Inflammatory macrophage (primary cell): ENCODE measurements around the gene SYCE3.
A peak's percentile ranks its signal among the peaks of the same experiment; 100 is the strongest.

ENCODE experiments used
- DNase-seq, 2 donors: peaks; one replicate each; pipeline ENCODE4 v3.0.0-alpha.2; 2020 to 2022

The SYCE3 gene

DNA sequence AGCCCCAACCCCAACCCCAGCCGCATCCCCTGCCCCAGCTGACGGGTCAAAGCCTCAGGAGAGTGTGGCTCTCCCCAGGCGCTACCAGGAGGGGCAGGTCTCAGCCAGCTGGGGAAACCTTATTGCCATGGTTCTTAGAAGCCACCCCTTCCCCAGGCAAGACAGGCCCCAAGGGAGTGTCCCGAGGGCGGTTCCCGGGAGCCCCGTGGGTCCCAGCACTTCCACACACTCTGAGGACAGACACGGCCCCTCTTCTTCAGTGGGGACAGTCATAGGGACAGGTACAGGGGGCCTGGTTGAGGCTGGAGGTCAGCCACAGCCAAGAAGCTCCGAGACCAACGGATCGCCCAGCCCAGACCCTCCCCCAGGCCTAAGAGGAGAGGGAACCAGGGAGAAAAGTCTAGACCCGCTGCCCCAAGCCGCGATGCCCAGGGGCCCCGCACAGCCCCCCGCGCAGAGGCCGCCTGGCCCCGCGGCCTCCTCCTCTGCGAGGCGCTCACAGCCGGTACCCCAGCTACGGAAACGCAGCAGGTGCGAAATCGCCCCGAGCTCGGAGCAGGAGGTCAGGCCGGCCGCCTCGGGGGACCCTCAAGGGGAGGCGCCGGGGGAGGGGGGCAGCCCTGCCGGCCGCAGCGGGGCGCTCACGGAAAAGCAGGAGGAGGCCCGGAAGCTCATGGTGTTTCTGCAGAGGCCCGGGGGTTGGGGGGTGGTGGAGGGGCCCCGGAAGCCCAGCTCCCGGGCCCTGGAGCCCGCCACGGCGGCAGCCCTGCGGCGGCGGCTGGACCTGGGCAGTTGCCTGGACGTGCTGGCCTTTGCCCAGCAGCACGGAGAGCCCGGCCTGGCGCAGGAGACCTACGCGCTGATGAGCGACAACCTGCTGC is 14.4 kb downstream of the SYCE3 start:
- DNase-seq, result no peak

DNA sequence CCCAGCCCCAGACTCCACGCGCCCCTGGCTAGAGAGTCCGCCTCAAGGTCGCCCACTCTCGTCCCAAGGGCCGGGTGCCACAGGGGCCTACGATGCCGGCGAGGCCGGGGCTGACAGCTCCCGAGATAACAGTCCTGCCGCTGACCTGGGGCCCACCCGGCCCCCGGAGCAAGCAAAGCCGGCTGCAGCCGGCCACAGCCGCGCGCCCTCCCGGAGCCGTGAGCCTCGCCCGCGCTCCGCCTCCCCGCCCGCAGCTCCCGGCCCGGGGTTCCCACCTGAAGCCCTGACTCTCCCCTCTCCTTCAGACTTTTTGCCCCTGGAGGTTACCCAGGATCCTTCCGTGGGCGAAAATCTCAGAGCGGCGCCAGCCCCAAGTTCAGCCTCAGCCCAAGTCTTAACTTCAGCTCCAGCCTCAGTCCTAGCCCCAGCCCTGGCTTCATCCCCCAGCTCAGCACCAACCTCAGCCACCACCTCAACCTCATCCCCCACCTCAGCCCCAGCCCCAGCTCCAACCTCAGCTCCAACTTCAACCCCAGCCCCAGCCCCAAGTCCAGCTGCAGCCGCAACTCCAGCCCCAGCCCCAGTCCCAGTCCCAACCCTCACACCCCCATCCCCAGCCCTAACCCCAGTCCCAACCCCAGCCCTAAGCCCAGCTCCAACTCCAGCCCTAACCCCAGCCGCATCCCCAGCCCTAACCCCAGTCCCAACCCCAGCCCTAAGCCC is 15.3 kb downstream of the SYCE3 start:
- DNase-seq, result no peak

DNA sequence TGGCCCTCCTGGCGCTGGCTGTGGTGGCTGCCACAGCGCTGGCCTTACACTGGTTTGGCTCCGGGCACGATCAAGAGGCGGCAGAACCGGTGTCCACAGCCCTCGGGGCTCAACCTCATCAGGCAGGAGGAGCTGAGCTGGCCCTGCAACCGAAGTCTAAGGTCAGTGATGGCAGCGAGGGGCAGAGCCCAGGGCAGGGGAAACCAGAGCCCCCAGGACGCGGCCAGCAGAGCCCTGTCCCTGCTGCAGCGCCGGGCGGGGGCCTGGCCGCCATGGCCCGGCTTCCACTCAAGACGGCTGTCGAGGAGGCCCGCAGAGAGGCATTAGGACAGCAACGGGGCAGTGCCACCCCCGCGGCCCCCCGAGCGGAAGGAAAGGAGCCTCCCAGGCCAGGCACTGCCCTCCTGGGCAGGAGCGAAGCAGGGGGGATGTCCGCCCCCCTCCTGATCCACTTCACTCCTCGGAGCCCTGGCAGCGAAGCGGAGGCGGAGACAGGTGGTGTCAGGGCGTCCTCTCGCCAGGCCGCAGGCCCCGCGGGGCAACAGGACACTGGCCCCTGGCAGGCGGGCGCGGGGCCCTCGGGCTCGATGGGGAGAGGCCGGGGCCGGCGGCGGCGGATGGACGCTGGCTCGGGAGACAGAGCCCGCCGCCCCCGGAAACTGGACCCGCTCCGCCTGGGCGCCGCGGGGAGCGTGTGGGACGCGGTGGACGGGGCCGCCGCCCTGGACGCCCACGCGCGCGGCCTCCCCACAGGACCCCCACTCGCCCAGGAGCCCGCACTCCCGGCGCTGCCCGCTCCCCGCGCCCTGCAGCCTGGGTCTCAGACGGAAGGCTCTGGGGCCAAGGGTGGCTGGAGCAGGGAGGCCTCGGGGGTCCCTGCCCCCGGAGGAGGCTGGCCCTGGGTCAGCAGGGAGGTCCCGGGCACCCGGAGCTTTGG is 16.1 kb downstream of the SYCE3 start:
- no peak for DNase-seq

DNA sequence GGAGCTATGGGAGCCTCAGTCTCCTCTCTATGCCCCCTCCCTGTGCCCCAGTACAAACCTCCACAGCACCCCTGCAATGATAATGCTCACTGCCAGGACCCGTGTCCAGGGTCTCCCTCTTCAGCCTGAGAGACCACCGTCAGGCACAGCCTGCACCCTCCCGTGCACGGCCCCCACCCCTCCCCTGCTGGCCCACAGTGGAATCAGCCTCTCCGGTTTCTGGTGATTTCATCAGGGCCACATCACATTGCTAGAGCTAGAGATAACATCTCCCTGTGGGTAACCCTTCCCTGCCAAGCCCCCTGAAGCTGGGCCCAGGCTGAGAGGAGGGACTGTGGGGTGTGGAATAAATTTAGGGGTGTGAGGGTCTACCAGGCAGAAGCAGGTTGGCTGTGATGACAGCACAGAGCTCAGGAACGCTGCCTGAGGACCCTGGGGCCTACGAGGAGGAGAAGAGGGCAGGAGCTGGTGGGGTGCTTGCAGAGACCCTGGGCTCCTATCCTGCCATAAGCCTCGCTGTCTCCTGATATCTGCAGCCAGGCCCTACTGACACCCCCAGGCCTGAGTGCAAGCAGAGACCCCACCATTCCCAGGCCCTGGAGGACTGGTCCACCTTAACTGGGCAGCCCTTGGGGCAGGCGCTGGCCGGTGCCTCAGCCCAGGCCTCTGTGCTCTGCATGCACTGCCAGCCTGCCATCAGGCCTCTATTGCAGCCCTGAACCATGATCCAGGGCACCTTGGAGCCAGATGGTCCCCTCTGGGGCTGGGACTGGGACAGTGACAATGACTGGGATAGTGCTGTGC is 17.0 kb downstream of the SYCE3 start, which contains the start of gene KLHDC7B:
Gene KLHDC7B, plus strand, starts transcription at position 378 of the 804 bp plus-strand sequence. Its CDS starts 345 bp downstream, at position 723.
- no peak for DNase-seq

DNA sequence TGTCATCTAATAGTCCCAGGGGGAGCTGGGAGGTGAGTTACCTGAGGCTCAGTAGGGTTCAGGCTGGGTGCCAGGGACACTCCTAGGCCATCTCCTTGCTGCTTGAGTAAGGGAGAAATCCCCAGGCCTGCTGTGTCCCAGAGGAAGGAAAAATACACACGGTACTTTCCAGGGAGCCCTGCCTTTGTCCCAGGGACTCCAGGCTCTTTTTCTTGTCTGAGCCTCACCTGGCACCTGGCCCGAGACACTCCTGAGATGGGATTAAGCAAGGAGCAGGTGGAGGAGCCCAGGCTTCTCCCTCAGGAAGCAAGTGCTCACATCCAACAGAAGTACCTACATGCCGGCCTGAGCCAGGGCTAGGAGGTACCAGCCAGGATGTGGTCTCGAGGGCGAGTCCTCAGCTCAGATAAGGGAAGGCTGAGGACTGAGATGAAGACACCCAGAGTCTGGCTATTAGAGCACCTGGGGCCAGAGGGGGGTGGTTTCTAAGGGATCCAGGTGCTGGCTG is 17.9 kb downstream of the SYCE3 start:
- DNase-seq, result no peak

DNA sequence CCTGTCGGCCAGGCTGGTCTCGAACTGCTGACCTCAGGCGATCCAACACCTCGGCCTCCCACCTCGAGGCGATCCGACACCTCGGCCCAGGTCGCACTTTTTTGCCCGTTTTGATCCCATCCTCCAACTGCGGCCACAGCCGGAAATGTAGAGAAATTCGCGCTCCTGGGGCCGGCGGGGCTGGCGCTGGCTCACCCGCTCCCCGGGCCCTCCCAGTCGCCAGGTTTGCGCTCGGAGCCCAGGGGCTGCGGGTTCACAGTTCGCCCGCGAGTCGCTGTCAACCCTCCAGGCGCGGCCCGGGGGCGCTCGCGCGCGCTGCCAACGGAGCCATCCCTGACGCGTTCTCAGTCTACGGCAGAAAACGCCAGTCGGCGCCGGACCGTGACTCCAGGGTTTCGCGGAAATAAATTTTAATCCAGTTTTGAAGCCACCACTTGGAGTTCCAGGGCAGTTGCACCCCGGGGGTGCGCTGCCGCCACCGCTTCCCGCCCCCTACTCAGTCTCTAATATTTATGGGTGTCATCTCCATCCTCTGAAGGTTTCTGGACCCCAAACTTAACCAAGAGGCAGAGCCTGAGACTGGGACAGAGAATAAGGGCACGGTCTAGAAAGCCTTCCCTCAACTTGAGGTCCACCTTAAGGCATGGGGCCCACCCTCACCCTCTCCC is 18.5 kb downstream of the SYCE3 start:
- DNase-seq, result peak; percentile 75 to 80

DNA sequence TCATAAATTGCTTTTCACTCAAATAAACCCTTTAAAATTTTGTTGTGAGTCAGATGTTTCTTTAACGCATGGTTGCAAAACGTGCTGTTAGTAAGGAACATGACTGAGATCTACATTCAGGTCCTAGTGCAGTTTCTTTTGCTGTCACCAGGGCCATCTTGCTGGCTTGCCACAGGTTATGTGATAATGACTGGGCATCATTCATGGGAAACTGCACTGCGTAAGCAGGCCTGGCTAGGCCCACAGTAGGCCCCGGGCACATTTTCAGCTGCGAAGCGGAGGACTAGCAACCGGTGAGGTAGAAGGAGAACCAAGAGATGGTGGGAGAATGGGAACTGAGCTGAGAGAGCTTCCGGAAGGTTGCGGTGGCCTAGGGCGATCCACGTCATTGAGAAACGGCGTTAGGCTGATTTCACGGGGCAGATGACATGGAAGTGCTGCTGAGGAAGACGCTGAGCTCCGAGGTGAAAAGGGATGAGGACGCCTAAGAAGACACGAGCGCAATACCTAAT is 20.2 kb downstream of the SYCE3 start:
- peak; percentile 92 to 97 for DNase-seq

DNA sequence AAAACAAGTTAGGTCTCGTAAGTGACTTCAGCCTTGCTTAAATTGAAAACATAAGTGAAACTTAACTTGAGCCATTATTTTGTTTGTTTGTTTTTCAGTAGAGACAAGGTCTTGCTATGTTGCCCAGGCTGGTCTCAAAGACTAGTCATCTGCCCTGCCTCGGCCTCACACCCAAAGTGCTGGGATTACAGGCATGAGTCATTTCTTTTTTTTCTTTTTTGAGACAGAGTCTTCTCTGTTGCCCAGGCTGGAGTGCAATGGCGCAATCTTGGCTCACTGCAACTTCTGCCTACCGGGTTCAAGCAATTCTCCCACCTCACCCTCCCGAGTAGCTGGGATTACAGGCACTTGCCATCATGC is 21.1 kb downstream of the SYCE3 start:
- peak; percentile 93 to 95 for DNase-seq

DNA sequence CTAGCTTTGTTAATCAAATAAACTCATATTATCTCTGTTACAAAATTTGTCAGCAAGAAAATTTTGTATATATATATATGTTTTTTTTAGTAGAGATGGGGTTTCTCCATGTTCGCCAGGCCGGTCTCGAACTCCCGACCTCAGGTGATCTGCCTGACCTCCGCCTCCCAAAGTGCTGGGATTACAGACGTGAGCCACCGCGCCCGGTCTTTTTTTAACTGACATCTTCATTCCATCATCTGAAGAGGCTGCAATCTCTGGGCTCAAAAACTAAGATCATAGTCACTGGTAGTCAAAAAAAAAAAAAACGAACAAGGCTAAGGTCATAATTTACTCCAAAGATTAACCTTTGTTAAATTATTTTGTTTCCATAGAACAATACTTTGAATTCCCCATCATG is 22.3 kb downstream of the SYCE3 start:
- DNase-seq, result no peak

DNA sequence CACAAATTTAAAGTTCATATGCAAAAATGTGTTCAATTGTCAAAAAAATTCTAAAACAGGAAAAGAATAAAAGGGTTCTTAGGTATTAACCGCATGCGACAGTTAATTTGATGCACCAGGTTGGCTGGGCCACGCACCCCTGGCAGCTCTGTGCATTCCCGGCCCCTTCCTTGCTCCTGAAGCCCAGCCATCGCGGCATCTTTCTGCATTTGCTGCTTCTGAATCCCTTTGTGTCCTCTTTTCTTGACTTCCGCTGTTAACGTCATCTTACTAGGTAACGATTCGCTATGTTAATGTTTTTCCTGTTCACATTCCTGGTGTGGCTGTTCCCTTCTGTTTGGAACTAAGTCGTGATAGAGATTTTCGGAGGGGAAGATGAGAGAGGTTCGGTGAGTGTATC is 25.0 kb downstream of the SYCE3 start:
- no peak for DNase-seq

DNA sequence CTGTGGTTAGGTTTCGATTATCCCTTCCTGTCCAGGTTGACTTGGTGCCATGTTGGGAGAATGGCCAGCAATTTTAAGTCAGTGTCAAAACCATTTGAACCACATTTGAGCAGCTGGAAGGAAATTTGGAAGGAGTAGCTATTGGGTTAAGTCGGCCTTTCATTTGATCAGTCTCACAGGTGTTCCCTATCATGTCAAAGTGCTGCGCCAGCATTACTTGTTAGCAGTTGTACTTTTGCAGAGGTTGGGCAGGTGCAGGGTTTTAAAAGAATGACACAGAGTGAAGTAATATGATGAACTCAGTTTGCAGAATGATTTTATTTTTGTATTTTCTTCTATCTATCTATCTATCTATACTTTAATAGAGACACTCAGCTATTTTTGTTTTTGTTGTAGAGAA is 26.5 kb downstream of the SYCE3 start:
- DNase-seq, result no peak

DNA sequence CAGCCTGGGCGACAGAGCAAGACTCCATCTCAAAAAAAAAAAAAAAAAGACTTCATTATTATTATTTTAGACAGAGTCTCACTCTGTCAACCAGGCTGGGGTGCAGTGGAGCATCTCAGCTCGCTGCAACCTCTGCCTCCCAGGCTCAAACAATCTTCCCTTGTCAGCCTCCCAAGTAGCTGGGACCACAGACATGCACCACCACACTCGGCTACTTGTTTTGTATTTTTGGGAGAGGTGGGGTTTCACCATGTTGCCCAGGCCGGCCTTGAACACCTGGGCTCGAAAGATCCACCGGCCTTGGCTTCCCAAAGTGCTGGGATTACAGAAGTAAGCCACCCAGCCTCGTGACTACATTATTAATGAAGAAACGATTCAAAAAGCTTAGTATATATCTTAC is 27.6 kb downstream of the SYCE3 start:
- no peak for DNase-seq

DNA sequence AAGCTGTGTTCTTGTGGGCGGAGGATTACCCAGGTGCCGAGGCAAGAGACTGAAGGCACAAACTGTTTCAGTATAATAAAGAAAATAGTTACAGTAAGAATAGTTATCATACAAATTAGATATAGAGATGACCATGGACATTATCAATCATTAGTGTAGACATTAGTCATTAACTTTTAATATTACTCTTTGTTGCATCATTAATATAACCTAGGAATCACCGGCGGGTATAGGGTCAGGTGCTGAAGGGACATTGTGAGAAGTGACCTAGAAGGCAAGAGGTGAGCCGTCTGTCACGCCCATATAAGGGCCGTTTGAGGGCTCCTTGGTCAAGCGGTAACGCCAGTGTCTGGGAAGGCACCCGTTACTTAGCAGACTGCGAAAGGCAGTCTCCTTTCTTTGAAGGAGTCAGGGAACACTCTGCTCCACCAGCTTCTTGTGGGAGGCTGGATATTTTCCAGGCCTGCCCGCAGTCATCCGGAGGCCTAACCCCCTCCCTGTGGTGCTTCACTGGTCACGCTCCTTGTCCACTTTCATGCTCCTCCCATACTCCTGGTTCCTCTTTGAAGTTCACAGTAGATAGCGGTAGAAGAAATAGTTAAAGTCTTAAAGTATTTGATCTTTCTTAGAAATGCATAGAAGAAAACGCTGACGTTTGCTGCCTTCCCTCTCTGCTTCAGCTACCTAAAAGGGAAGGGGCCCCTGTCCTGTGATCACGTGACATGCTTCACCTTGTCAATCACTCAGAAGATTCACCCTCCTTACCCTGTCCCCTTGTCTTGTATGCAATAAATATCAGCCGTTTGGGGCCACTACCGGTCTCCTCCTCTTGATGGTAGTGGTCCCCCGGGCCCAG is 28.6 kb downstream of the SYCE3 start:
- peak; percentile 46 to 77 for DNase-seq

DNA sequence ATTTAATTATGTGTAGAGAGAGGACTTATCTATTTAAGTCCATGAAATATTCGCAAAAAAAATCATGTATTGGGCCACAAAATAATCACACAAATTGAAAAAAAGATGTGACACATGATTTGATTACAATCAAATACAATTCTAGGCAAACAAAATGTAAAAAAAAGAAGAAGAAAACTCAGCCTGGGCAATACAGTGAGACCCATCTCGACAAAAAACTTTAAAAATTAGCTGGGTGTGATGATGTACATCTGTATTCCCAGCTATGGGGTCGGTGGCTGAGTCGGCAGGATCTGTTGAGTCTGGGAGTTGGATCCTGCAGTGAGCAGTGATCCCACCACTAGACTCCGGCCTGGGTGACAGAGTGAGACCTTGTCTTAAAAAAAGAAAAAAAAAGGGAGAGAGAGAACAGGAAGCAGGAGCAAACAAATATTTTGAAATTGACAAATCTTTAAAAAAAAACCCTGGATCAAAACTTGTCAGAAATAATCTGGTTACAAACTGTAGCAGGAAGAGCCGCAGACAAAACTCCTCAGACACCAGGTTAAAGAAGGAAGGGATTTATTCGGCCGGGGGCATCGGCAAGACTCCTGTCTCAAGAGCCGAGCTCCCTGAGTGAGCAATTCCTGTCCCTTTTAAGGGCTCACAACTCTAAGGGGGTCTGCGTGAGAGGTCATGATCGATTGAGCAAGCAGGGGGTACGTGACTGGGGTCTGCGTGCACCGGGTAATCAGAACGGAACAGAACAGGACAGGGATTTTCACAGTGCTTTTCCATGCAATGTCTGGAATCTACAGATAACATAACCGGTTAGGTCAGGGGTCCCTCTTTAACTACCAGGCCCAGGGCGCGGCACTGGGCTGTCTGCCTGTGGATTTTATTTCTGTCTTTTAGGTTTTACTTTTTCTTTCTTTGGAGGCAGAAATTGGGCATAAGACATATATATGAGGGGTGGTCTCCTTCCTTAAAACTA is 29.6 kb downstream of the SYCE3 start:
- DNase-seq, result no peak

DNA sequence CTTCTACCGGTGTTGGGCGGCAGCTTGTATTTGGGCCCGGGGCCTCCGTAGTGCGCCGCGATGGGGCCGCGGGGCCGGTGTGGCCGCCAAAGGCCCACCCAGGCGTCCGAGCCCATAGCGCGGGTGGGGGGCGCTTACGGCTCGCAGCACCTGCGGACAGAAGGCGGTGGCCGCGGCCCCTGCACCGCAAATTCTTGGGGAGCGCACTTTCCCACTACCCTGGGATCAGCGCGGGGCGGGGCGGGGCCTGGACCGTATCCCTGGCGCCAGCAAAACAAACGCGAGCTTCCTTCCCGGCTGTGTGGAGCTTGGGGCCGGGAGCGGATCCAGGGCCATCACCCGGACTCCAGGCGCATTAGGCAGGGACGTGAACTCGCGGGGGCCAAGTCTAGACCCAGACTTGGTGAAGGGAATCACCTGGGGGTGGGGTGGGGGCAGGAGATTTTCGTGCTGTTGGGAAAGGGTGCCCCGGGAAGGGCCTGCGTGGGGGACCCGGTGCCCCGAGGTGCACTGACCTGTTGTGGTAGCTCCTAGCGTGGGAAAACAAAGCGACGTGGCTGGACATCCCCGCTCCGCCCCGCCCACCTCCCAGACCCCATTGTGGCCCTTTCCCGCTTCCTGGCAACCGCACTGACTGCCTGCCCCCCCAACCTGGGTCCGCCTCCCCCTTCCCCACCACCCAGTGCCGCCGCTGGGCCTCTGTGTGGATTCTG is 30.6 kb downstream of the SYCE3 start:
- DNase-seq, result peak; percentile 21 to 56

DNA sequence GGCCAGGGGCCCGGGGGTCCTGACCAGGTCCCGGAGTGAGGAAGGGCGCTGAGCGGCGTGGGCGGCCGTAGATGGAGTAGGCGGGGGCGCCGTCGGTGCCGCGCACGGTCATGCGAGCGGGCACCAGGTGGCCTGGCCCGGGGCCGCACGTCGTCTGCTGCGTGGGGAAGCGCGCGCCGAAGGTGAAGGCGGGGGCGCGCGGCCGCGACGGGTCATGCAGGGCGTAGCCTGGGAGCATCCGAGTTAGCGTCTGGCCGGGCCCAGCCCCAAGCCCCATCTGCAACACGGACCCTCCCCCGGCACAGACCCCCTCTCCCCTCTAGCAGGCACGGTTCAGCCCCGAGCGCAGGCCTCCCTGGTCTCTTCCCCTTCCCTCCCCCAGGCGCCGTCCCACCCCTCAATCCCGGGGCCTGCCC is 31.2 kb downstream of the SYCE3 start:
- peak; percentile 73 to 87 for DNase-seq

DNA sequence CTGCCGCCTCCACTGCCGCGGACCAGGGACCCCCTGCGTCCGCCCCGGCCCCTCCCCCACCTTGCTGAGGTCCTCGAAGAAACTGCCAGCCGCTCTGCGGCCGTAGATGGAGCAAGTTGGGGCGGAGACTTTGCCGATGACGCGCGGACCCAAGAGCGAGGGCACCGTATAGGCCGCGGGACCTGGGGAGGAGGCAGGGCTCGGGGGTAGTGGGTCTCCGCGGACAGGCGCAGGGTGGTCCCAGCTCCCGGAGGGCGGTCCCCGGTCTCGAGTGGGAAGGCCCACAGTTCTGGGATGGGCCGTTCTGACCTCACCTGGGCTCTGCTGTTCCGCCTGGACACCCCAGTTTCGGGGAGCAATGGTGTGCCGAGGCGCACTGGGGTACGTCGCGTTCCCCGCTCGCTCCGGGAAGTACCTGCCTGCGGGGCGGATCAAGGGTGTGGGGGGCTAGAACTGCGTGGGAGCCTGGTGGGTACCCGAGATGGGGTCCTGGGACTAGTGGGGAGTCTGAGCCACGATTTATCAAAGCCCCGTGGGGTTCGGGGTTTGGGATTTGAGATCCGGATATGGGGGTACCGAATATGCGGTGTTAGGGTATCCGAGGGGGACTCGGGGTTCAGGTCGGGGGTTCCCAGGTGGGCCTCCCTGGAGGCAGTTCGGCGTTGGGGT is 31.7 kb downstream of the SYCE3 start:
- peak; percentile 90 to 94 for DNase-seq

DNA sequence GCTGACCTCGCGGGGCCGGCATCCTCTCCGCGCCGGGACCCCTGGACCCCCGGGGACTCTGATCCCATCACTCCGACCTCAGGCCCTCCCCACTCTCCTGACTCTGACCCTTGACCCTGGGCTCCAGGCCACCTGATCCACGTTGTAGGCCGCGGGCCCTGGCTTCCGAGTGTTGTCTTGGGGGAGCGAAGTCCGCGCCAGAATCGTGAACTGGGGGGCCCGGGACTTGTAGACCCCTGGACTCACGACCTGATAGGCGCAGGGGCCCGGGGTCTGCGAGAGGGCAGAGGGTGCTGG is 32.2 kb downstream of the SYCE3 start:
- DNase-seq, result peak in 1 of 2 donors; percentile 65
